GM19395 (cell line): ENCODE data around the gene OR52B6.
"Not testable (repeated sequence)": the region's sequence is repeated elsewhere in the genome, so short reads cannot be mapped to it uniquely, and the experiment has no call there.

ENCODE experiments used
- ATAC-seq: cut with Tn5 transposase; IDR thresholded peaks from one replicate; pipeline ENCODE4 v1.9.1; 2021; ENCODE audit warnings: mild to moderate bottlenecking, moderate library complexity; ENCODE audit not compliant: unreplicated experiment

Gene OR52B6

GRCh38 chr11:5593146-5593545 lies 12.5 kb downstream of the OR52B6 start:
- ATAC-seq = no peak

- ATAC-seq = peak; percentile 56
These were observed 16.0 kb downstream of the OR52B6 start, which contains the start of gene TRIM6 for GRCh38 chr11:5596607-5597201. Gene TRIM6 (plus strand): TSS chr11:5596637. CDS start chr11:5596898, 261 bp downstream.

GRCh38 chr11:5597953-5598352 lies 17.3 kb downstream of the OR52B6 start:
- ATAC-seq = no peak

- ATAC-seq = peak; percentile 79
These were observed 19.7 kb downstream of the OR52B6 start for GRCh38 chr11:5600374-5600851.

- ATAC-seq = not testable (repeated sequence)
These were observed 22.1 kb downstream of the OR52B6 start for GRCh38 chr11:5602791-5603190.

GRCh38 chr11:5603326-5603725 lies 22.6 kb downstream of the OR52B6 start:
- ATAC-seq = no peak

GRCh38 chr11:5604896-5605295 lies 24.2 kb downstream of the OR52B6 start:
- no peak for ATAC-seq

GRCh38 chr11:5605849-5606248 lies 25.2 kb downstream of the OR52B6 start:
- no peak for ATAC-seq

GRCh38 chr11:5608808-5609207 lies 28.1 kb downstream of the OR52B6 start:
- ATAC-seq = no peak

GRCh38 chr11:5610446-5610845 lies 29.8 kb downstream of the OR52B6 start:
- no peak for ATAC-seq

- no peak for ATAC-seq
These were observed 30.9 kb downstream of the OR52B6 start for GRCh38 chr11:5611627-5612026.

GRCh38 chr11:5618807-5619206 lies 38.1 kb downstream of the OR52B6 start:
- ATAC-seq = no peak

GRCh38 chr11:5620651-5621521 lies 40.2 kb downstream of the OR52B6 start:
- ATAC-seq = no peak

GRCh38 chr11:5621580-5621979 lies 40.9 kb downstream of the OR52B6 start:
- no peak for ATAC-seq

GRCh38 chr11:5622802-5623201 lies 42.1 kb downstream of the OR52B6 start:
- ATAC-seq = no peak

GRCh38 chr11:5624489-5625279 lies 44.0 kb downstream of the OR52B6 start, which contains the start of gene TRIM34:
Gene TRIM34 (plus strand): TSS chr11:5625001. CDS start chr11:5632332, 7,331 bp downstream.
- ATAC-seq = peak; percentile 98

GRCh38 chr11:5625281-5625680 lies 44.6 kb downstream of the OR52B6 start:
- peak; percentile 2 for ATAC-seq

- no peak for ATAC-seq
These were observed 45.5 kb downstream of the OR52B6 start for GRCh38 chr11:5626196-5626595.

- ATAC-seq = peak; percentile 35
These were observed 50.7 kb downstream of the OR52B6 start for GRCh38 chr11:5631417-5631816.
